GM23248 (cell line): ENCODE measurements around the gene SV2B. TPM values are rescaled to one million over a fixed set of nuclear protein-coding genes. Genes with fewer than 3 reads are reported as not detected.

Experiments
- DNase-seq: peaks from one replicate; pipeline ENCODE4 v3.0.0-alpha.2; 2015
- H2AFZ ChIP-seq: fragments of 200-600 bp; sonication (generic); 2 replicates; pipeline ENCODE4 v1.6.1; 2016; ENCODE audit warnings: antibody characterized with exemption
- H3F3A ChIP-seq: fragments of 200-600 bp; sonication (generic); 2 replicates; pipeline ENCODE4 v1.6.1; 2016; ENCODE audit warnings: mild to moderate bottlenecking, antibody characterized with exemption, mixed run types; ENCODE audit not compliant: insufficient read depth
- H3K27ac ChIP-seq: fragments of 200-600 bp; sonication (generic); 2 replicates; pipeline ENCODE4 v1.5.1; 2016; ENCODE audit warnings: mild to moderate bottlenecking
- H3K27me3 ChIP-seq: fragments of 200-600 bp; sonication (generic); replicated peaks from 2 replicates; pipeline ENCODE4 v1.6.1; 2016; ENCODE audit warnings: mild to moderate bottlenecking; ENCODE audit not compliant: insufficient read depth
- H3K36me3 ChIP-seq: fragments of 200-600 bp; sonication (generic); 2 replicates; pipeline ENCODE4 v1.6.1; 2016; ENCODE audit warnings: low read depth, mild to moderate bottlenecking
- H3K4me1 ChIP-seq: fragments of 200-600 bp; sonication (generic); 2 replicates; pipeline ENCODE4 v1.6.1; 2016; ENCODE audit warnings: mild to moderate bottlenecking; ENCODE audit not compliant: insufficient read depth
- H3K4me2 ChIP-seq: fragments of 200-600 bp; sonication (generic); one replicate; pipeline ENCODE4 v1.6.1; 2016; ENCODE audit warnings: mild to moderate bottlenecking; ENCODE audit not compliant: unreplicated experiment
- H3K4me3 ChIP-seq: fragments of 200-600 bp; sonication (generic); 2 replicates; pipeline ENCODE4 v1.5.1; 2016; ENCODE audit warnings: mild to moderate bottlenecking
- H3K79me2 ChIP-seq: fragments of 200-600 bp; sonication (generic); 2 replicates; pipeline ENCODE4 v1.6.1; 2016; ENCODE audit warnings: mild to moderate bottlenecking; ENCODE audit not compliant: insufficient read depth
- H3K9ac ChIP-seq: fragments of 200-600 bp; sonication (generic); 2 replicates; pipeline ENCODE4 v1.6.1; 2016; ENCODE audit warnings: mild to moderate bottlenecking
- H3K9me2 ChIP-seq: fragments of 200-600 bp; sonication (generic); 2 replicates; pipeline ENCODE4 v1.6.1; 2016; ENCODE audit warnings: mixed run types, mild to moderate bottlenecking, moderate library complexity; ENCODE audit not compliant: insufficient read depth
- H3K9me3 ChIP-seq: fragments of 200-600 bp; sonication (generic); one replicate; pipeline ENCODE4 v1.6.1; 2017; ENCODE audit warnings: low read depth
- H4K20me1 ChIP-seq: fragments of 200-600 bp; sonication (generic); 2 replicates; pipeline ENCODE4 v1.6.0; 2016; ENCODE audit not compliant: insufficient read depth
- EZH2 ChIP-seq: fragments of 200-600 bp; sonication (generic); IDR thresholded peaks from 2 replicates; pipeline ENCODE4 v1.6.1; 2018; ENCODE audit warnings: antibody characterized with exemption, mild to moderate bottlenecking; ENCODE audit not compliant: insufficient read depth, poor library complexity, severe bottlenecking
- EZH2phosphoT487 ChIP-seq: fragments of 200-600 bp; sonication (generic); IDR thresholded peaks from 2 replicates; pipeline ENCODE4 v1.6.1; 2018; ENCODE audit warnings: antibody characterized with exemption, moderate library complexity, mild to moderate bottlenecking, low read depth; ENCODE audit not compliant: insufficient read depth
- WGBS, 2 experiments: methylation state at CpG; one replicate each; pipeline ENCODE4 v1.1.6; 2015 to 2017; ENCODE audit warnings: low lambda C conversion rate in 2 of 2, low coverage in 1 of 2; ENCODE audit errors: missing lambda C conversion rate in 2 of 2; 5-methylcytosine and 5-hydroxymethylcytosine counted together
- in situ Hi-C: fragments of 300-500 bp; cut with MboI; formaldehyde crosslinking; loops from 2 replicates; pipeline ENCODE4 v1.15.0; 2020
- polyA plus RNA-seq: library from polyadenylated mRNA; unstranded; fragments of >200 nt; fragmentation: Nextera tagmentation; extraction: Ambion mirVana; gene quantifications from 2 replicates; pipeline ENCODE4 v1.2.1, GENCODE V29; 2016
- total RNA-seq: library from RNA; depleted of rRNA; stranded (reverse); fragments of >200 nt; shearing (Covaris generic); gene quantifications from 2 replicates; pipeline ENCODE4 v1.2.3, GENCODE V29; 2014

SV2B gene
- total and polyA plus RNA-seq, 2 experiments from 2014 or later, result not detected

DNA sequence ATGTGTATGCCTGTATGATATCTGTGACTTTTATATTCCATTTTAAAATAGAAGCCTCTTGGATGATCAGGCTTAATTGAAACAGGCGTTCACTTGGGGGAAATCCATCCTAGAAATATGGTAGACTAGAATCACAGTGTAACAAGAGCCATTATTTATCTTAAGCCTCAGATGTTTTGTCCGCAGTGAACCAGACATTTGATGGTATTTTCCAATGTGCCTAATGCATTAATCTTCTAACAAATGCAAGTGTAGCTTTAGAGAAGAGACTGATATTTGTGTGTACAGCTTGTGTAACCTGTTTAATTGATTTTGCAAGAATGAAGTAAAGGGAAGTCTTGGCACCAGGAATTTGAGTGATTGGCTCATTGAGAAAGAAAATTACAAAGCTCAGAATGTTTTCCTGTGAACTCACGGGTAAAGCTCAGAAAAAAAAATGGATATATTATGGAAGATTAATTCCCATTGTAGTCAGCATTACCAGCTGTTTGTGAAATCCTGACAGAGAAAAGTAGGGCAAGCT lies 155.7 kb downstream of the SV2B start:
- no peak for DNase-seq
- WGBS, 2 experiments, result 40 to 41% methylated on average over 3 of the region's 3 CpGs
- Histone ChIP-seq H3K79me2 (no peaks in the 10 kb centered on the region), H3K4me3 (no peak overlapping the region), H4K20me1 (no peaks in the 10 kb centered on the region), H3K36me3 (no peaks in the 10 kb centered on the region), H3K4me1 (no peaks in the 10 kb centered on the region), H2AFZ (no peak overlapping the region), H3K9me2 (no peaks in the 10 kb centered on the region), H3K4me2 (no peak overlapping the region), H3K9me3 (no peaks in the 10 kb centered on the region), H3K9ac (no peak overlapping the region), H3K27ac (no peak overlapping the region), H3K27me3 (no peaks in the 10 kb centered on the region), H3F3A (no peaks in the 10 kb centered on the region)
- TF ChIP-seq EZH2phosphoT487 (no peak), EZH2 (no peak)
- in situ Hi-C loops, result no loop called here

DNA sequence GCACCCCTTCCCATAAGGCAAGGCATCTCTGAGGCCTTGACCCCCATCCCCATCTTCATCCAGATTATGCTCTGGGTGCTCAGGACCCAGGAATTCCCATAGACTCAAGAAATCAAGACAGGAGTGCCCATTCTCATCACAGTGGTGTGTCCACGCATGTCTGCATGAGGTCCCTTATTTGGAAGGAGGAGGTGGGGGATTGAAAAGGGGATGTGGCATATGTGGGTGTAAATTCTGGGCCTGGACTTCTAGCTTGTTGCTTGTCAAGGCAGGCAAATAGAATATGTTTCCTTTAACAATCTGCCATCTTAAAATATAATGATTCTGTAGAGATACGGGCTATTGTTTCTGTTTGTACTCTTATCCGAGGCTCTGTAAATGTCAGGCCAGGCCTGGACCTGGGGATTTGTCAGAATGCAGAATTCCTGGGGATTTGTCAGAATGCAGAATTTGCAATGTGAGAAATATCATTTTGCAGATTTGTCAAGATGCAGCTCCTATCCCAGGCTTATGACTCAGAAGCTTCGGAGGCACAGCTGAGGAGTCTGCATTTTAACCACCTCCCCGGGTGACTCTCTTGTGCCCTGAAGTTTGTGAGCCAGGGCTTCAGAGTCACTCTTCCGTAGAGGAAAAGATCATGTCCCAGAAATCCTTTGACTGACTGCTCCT lies 157.8 kb downstream of the SV2B start:
- Histone ChIP-seq H3F3A (no peaks in the 10 kb centered on the region), H3K79me2 (no peaks in the 10 kb centered on the region), H3K36me3 (no peaks in the 10 kb centered on the region), H3K27me3 (no peaks in the 10 kb centered on the region), H3K27ac (no peak overlapping the region), H3K9ac (no peak overlapping the region), H3K4me1 (no peaks in the 10 kb centered on the region), H3K9me3 (no peaks in the 10 kb centered on the region), H4K20me1 (no peaks in the 10 kb centered on the region), H3K4me3 (no peak overlapping the region), H2AFZ (no peak overlapping the region), H3K9me2 (no peaks in the 10 kb centered on the region), H3K4me2 (no peak overlapping the region)
- 61 to 76% methylated on average over 6 of the region's 6 CpGs for WGBS, 2 experiments
- in situ Hi-C loops, result no loop called here
- DNase-seq, result no peak
- no peak for TF ChIP-seq EZH2
- TF ChIP-seq EZH2phosphoT487, result no peak

DNA sequence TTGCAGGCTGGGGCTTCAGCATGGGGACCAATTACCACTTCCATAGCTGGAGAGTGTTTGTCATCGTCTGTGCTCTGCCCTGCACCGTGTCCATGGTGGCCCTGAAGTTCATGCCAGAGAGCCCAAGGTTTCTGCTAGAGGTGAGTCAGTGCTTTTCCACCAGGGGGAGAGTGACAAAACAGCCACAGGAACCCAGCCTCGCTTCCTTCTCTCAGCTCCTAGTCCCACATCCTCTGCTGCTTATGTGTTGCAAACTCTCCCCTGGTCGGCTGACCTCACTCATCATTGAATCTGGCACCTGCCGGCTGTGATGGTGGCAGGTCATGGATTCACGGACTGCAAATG lies 158.3 kb downstream of the SV2B start:
- Histone ChIP-seq H3K36me3 (no peaks in the 10 kb centered on the region), H3K4me2 (no peak overlapping the region), H3K9ac (no peak overlapping the region), H3K27me3 (no peaks in the 10 kb centered on the region), H3K4me3 (no peak overlapping the region), H4K20me1 (no peaks in the 10 kb centered on the region), H2AFZ (no peak overlapping the region), H3K9me2 (no peaks in the 10 kb centered on the region), H3F3A (no peaks in the 10 kb centered on the region), H3K4me1 (no peaks in the 10 kb centered on the region), H3K79me2 (no peaks in the 10 kb centered on the region), H3K9me3 (no peaks in the 10 kb centered on the region), H3K27ac (no peak overlapping the region)
- 60 to 63% methylated on average over 6 of the region's 6 CpGs for WGBS, 2 experiments
- no peak for DNase-seq
- TF ChIP-seq EZH2phosphoT487 (no peak), EZH2 (no peak)
- in situ Hi-C loops, result no loop called here

DNA sequence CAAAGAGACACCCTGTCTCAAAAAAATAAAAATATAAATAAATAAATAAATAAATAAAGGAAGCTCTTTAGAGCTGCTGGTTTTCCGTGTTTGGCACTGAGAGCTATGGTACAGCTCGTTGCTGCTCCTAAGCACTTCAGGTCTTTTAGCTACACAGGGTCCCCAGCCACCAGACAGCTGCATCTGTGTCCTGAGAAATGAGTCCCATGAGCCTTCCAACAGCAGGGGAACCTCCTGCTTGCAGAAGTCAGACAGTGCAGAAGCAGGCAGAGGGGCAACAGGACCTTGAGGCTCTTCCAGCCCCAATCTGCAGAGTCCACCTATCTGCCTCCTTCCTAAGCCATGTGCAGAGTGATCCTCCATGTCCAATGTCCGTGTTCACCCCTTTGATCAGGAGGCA lies 159.0 kb downstream of the SV2B start:
- WGBS, 2 experiments, result 33 to 35% methylated on average over 3 of the region's 3 CpGs
- H3K27ac ChIP-seq, result no peak overlapping the region
- no peaks in the 10 kb centered on the region for H3K79me2 ChIP-seq
- H3K36me3 ChIP-seq, result no peaks in the 10 kb centered on the region
- no peaks in the 10 kb centered on the region for H4K20me1 ChIP-seq
- H2AFZ ChIP-seq, result no peak overlapping the region
- no peaks in the 10 kb centered on the region for H3K9me3 ChIP-seq
- H3K27me3 ChIP-seq, result no peaks in the 10 kb centered on the region
- TF ChIP-seq EZH2phosphoT487, result no peak
- no peak for TF ChIP-seq EZH2
- no peak overlapping the region for H3K9ac ChIP-seq
- H3K4me1 ChIP-seq, result no peaks in the 10 kb centered on the region
- in situ Hi-C loops, result no loop called here
- H3F3A ChIP-seq, result no peaks in the 10 kb centered on the region
- H3K9me2 ChIP-seq, result no peaks in the 10 kb centered on the region
- H3K4me3 ChIP-seq, result no peak overlapping the region
- no peak for DNase-seq
- H3K4me2 ChIP-seq, result no peak overlapping the region

DNA sequence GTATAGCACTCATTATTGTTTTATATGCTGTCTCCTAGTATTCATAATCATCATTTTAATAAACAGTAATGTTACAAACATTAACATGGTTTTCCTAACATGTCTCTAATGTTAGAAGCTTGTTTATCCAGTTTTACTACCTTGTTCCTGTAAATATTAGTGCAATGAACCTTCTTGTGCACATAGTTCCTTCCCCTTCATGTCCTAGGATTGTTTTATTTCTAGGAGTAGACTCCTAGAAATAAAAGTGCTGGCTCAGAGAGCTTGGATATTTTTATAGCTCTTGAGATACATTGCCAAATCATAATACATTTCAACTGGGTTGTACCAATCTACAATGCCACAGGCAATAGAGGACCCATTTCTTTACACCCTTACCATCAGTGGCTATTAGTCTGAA lies 161.3 kb downstream of the SV2B start:
- 0 out of 2 replicates have a peak, but pooled peaks cover 4% of the 10 kb centered on the region for H3K27me3 ChIP-seq
- no peaks in the 10 kb centered on the region for H3K4me1 ChIP-seq
- no peaks in the 10 kb centered on the region for H3K36me3 ChIP-seq
- no peak overlapping the region for H2AFZ ChIP-seq
- no peak overlapping the region for H3K4me2 ChIP-seq
- no peaks in the 10 kb centered on the region for H4K20me1 ChIP-seq
- H3K4me3 ChIP-seq, result no peak overlapping the region
- no peaks in the 10 kb centered on the region for H3K79me2 ChIP-seq
- TF ChIP-seq EZH2phosphoT487 (no peak), EZH2 (no peak)
- H3K9ac ChIP-seq, result no peak overlapping the region
- no peak for DNase-seq
- no peaks in the 10 kb centered on the region for H3K9me2 ChIP-seq
- no peaks in the 10 kb centered on the region for H3K9me3 ChIP-seq
- no peaks in the 10 kb centered on the region for H3F3A ChIP-seq
- H3K27ac ChIP-seq, result no peak overlapping the region
- in situ Hi-C loops, result no loop called here
